OCI-LY3 (cell line): ENCODE measurements around the gene KRABD2.

Experiments used
- H2AFZ ChIP-seq: fragments of 200-600, 300-600 bp; shearing (Covaris generic); 2 replicates; pipeline ENCODE4 v1.6.0; 2014; ENCODE audit warnings: antibody characterized with exemption, low read depth, low read length
- H3K27ac ChIP-seq: fragments of 200-600, 300-600 bp; sonication (generic); 2 replicates; pipeline ENCODE4 v1.5.1; 2014; ENCODE audit warnings: mild to moderate bottlenecking, low read length, moderate library complexity, mixed read lengths
- H3K27me3 ChIP-seq: fragments of 200-600, 300-600 bp; sonication (generic); 2 replicates; pipeline ENCODE4 v1.6.1; 2014; ENCODE audit warnings: low read depth, low read length, mixed read lengths
- H3K36me3 ChIP-seq: fragments of 200-600, 300-600 bp; sonication (generic); replicated peaks from 2 replicates; pipeline ENCODE3; 2014; ENCODE audit warnings: low read depth, low read length, mixed read lengths
- H3K4me1 ChIP-seq: fragments of 300-600, 200-600 bp; sonication (generic); 2 replicates; pipeline ENCODE4 v1.6.1; 2014; ENCODE audit warnings: low read length, mixed read lengths
- H3K4me2 ChIP-seq: fragments of 200-600, 300-600 bp; sonication (generic); 2 replicates; pipeline ENCODE4 v1.6.1; 2014; ENCODE audit warnings: low read length, mixed read lengths
- H3K4me3 ChIP-seq: fragments of 300-600, 200-600 bp; sonication (generic); 2 replicates; pipeline ENCODE4 v1.5.1; 2014; ENCODE audit warnings: antibody characterized with exemption, mild to moderate bottlenecking, low read length, moderate library complexity
- H3K79me2 ChIP-seq: fragments of 300-600, 200-600 bp; shearing (Covaris generic); 2 replicates; pipeline ENCODE4 v1.6.1; 2014; ENCODE audit warnings: mild to moderate bottlenecking, low read length, mixed read lengths
- H3K9ac ChIP-seq: fragments of 300-600, 200-600 bp; shearing (Covaris generic); 2 replicates; pipeline ENCODE4 v1.6.0; 2014; ENCODE audit warnings: mild to moderate bottlenecking, low read length, moderate library complexity
- H3K9me3 ChIP-seq: fragments of 200-600, 300-600 bp; shearing (Covaris generic); 2 replicates; pipeline ENCODE4 v1.6.1; 2014; ENCODE audit warnings: low read length, mixed read lengths; ENCODE audit not compliant: insufficient read depth
- H4K20me1 ChIP-seq: fragments of 200-600, 300-600 bp; sonication (generic); 2 replicates; pipeline ENCODE4 v1.6.1; 2016; ENCODE audit warnings: low read length, mixed read lengths; ENCODE audit not compliant: insufficient read depth
- EZH2phosphoT487 ChIP-seq: fragments of 200-600 bp; shearing (Covaris generic); IDR thresholded peaks from 2 replicates; pipeline ENCODE4 v1.6.1; 2018; ENCODE audit warnings: antibody characterized with exemption, mixed run types, low read depth
- TF ChIP-seq, protein P1 (sequence below): fragments of 200-600, 300-600 bp; sonication (generic); IDR thresholded peaks from 2 replicates; pipeline ENCODE4 v1.5.1; 2014; ENCODE audit warnings: antibody characterized with exemption, low read length, low read depth

Gene KRABD2

GRCh38 chr17:8369944-8370343 is 6.6 kb downstream of the KRABD2 start:
- no peaks in the 10 kb centered on the region for H3K4me1 ChIP-seq
- H3K9ac ChIP-seq: no peak overlapping the region
- no peak overlapping the region for H3K4me2 ChIP-seq
- no peaks in the 10 kb centered on the region for H3K9me3 ChIP-seq
- TF ChIP-seq EZH2phosphoT487: no peak
- TF ChIP-seq, protein P1, sequence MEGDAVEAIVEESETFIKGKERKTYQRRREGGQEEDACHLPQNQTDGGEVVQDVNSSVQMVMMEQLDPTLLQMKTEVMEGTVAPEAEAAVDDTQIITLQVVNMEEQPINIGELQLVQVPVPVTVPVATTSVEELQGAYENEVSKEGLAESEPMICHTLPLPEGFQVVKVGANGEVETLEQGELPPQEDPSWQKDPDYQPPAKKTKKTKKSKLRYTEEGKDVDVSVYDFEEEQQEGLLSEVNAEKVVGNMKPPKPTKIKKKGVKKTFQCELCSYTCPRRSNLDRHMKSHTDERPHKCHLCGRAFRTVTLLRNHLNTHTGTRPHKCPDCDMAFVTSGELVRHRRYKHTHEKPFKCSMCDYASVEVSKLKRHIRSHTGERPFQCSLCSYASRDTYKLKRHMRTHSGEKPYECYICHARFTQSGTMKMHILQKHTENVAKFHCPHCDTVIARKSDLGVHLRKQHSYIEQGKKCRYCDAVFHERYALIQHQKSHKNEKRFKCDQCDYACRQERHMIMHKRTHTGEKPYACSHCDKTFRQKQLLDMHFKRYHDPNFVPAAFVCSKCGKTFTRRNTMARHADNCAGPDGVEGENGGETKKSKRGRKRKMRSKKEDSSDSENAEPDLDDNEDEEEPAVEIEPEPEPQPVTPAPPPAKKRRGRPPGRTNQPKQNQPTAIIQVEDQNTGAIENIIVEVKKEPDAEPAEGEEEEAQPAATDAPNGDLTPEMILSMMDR: no peak
- H3K36me3 ChIP-seq: no peaks in the 10 kb centered on the region
- H4K20me1 ChIP-seq: no peaks in the 10 kb centered on the region
- H2AFZ ChIP-seq: no peak overlapping the region
- H3K27ac ChIP-seq: no peak overlapping the region
- H3K4me3 ChIP-seq: no peak overlapping the region
- no peaks in the 10 kb centered on the region for H3K79me2 ChIP-seq
- H3K27me3 ChIP-seq: no peaks in the 10 kb centered on the region

DNA sequence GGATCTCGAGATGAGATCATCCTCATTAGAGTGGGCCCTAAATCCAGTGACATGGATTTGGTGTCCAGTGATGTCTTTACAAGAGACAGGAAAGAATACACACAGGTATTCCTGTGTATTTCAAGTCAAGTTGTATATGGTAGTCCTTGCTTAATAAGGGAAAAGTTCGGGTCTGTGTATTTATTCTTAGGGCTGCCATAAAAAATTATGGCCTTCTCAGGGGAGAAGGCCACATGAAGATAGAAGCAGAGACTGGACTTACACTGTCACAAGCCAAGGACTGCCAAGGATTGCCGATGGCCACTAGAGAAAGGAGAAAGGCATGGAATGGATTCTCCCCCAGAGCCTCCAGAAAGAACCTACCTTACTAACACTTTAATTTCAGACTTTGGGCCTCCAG is 8.3 kb downstream of the KRABD2 start:
- Histone ChIP-seq H3K79me2 (no peaks in the 10 kb centered on the region), H3K4me3 (no peak overlapping the region), H3K27ac (no peak overlapping the region), H2AFZ (no peak overlapping the region), H3K9ac (no peak overlapping the region), H3K4me1 (no peaks in the 10 kb centered on the region), H3K9me3 (no peaks in the 10 kb centered on the region), H3K27me3 (no peaks in the 10 kb centered on the region), H3K4me2 (no peak overlapping the region), H4K20me1 (no peaks in the 10 kb centered on the region), H3K36me3 (no peaks in the 10 kb centered on the region)
- TF ChIP-seq EZH2phosphoT487: no peak
- TF ChIP-seq, protein P1: no peak

GRCh38 chr17:8366231-8366630 is 10.3 kb downstream of the KRABD2 start:
- no peak overlapping the region for H3K9ac ChIP-seq
- no peaks in the 10 kb centered on the region for H3K79me2 ChIP-seq
- H3K4me3 ChIP-seq: no peak overlapping the region
- no peaks in the 10 kb centered on the region for H3K4me1 ChIP-seq
- no peaks in the 10 kb centered on the region for H3K36me3 ChIP-seq
- H2AFZ ChIP-seq: no peak overlapping the region
- H4K20me1 ChIP-seq: no peaks in the 10 kb centered on the region
- H3K4me2 ChIP-seq: no peak overlapping the region
- no peak overlapping the region for H3K27ac ChIP-seq
- TF ChIP-seq, protein P1: no peak
- TF ChIP-seq EZH2phosphoT487: no peak
- no peaks in the 10 kb centered on the region for H3K9me3 ChIP-seq
- H3K27me3 ChIP-seq: no peaks in the 10 kb centered on the region

DNA sequence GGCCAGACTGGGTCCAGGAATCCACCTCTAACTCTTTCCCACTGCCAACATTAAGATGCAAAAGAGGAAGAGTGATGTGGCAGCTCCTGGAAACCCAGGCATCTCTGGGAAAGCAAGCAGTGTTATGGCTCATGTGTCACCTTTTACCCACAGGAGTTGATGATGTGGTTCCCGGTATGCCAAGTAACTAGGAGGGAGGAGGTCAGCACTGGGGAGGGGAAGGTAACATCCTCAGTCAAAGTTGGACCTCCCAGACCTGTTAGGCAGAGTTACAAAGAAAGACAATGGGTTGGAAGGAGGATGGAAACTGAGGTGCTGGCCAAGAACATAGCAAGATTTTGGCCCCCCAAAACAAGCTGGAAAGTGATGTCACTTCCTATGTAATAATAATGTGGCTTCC is 11.4 kb downstream of the KRABD2 start:
- no peak overlapping the region for H3K27ac ChIP-seq
- no peaks in the 10 kb centered on the region for H3K79me2 ChIP-seq
- no peak for TF ChIP-seq EZH2phosphoT487
- TF ChIP-seq, protein P1: no peak

More for the DNA sequence above, 11.4 kb downstream of the KRABD2 start:
- no peaks in the 10 kb centered on the region for H3K36me3 ChIP-seq
- H3K4me2 ChIP-seq: no peak overlapping the region
- no peak overlapping the region for H3K9ac ChIP-seq
- no peaks in the 10 kb centered on the region for H3K4me1 ChIP-seq
- no peak overlapping the region for H3K4me3 ChIP-seq
- H4K20me1 ChIP-seq: no peaks in the 10 kb centered on the region
- H3K9me3 ChIP-seq: no peaks in the 10 kb centered on the region
- no peaks in the 10 kb centered on the region for H3K27me3 ChIP-seq
- H2AFZ ChIP-seq: no peak overlapping the region
